ENCODE measurements around the gene SPRY4.
"Not testable (repeated sequence)": the region's sequence is repeated elsewhere in the genome, so short reads cannot be mapped to it uniquely, and the experiment has no call there.

SPRY4 gene

GRCh38 chr5:142287096-142287972, 37.5 kb downstream of the SPRY4 start:
- H3K27ac Mint-ChIP-seq: no peak overlapping the region
- DNase-seq (ENCODE audit: low spot score in 2 of 2): no peak
- no peaks in the 10 kb centered on the region for H3K36me3 Mint-ChIP-seq
- ATAC-seq (ENCODE audit: low read depth): no peak
- no peak overlapping the region for H3K4me3 Mint-ChIP-seq
- peaks cover 7% of the 10 kb centered on the region for H3K4me1 Mint-ChIP-seq
- no peaks in the 10 kb centered on the region for H3K9me3 Mint-ChIP-seq
- peaks cover 2% of the 10 kb centered on the region for H3K27me3 Mint-ChIP-seq

- Mint-ChIP-seq H3K27ac (no peak overlapping the region), H3K27me3 (peaks cover 2% of the 10 kb centered on the region), H3K9me3 (no peaks in the 10 kb centered on the region), H3K4me1 (peaks cover 7% of the 10 kb centered on the region), H3K36me3 (no peaks in the 10 kb centered on the region), H3K4me3 (no peak overlapping the region)
- DNase-seq (ENCODE audit: low spot score in 2 of 2): no peak
- ATAC-seq (ENCODE audit: low read depth): no peak
These were observed 38.7 kb downstream of the SPRY4 start for GRCh38 chr5:142286111-142286510.

GRCh38 chr5:142283304-142283703, 41.5 kb downstream of the SPRY4 start:
- no peak overlapping the region for H3K4me3 Mint-ChIP-seq
- peaks cover 1% of the 10 kb centered on the region for H3K27me3 Mint-ChIP-seq
- no peak overlapping the region for H3K27ac Mint-ChIP-seq
- H3K9me3 Mint-ChIP-seq: no peaks in the 10 kb centered on the region
- peaks cover 5% of the 10 kb centered on the region for H3K4me1 Mint-ChIP-seq
- no peaks in the 10 kb centered on the region for H3K36me3 Mint-ChIP-seq
- no peak for DNase-seq (ENCODE audit: low spot score in 2 of 2)
- no peak for ATAC-seq (ENCODE audit: low read depth)

- Mint-ChIP-seq H3K27me3 (peaks cover 1% of the 10 kb centered on the region), H3K4me1 (no peaks in the 10 kb centered on the region), H3K27ac (no peak overlapping the region), H3K36me3 (no peaks in the 10 kb centered on the region), H3K4me3 (no peak overlapping the region), H3K9me3 (no peaks in the 10 kb centered on the region)
- ATAC-seq (ENCODE audit: low read depth) (no peak), DNase-seq (ENCODE audit: low spot score in 2 of 2) (no peak)
These were observed 42.9 kb downstream of the SPRY4 start for GRCh38 chr5:142281966-142282365.

- DNase-seq (ENCODE audit: low spot score in 2 of 2): no peak
- Mint-ChIP-seq H3K27ac (no peak overlapping the region), H3K4me1 (no peaks in the 10 kb centered on the region), H3K36me3 (no peaks in the 10 kb centered on the region), H3K9me3 (no peaks in the 10 kb centered on the region), H3K27me3 (peaks cover 1% of the 10 kb centered on the region), H3K4me3 (no peak overlapping the region)
- ATAC-seq (ENCODE audit: low read depth): no peak
These were observed 43.8 kb downstream of the SPRY4 start for GRCh38 chr5:142281008-142281367.

- H3K36me3 Mint-ChIP-seq: no peaks in the 10 kb centered on the region
- no peak overlapping the region for H3K4me3 Mint-ChIP-seq
- no peaks in the 10 kb centered on the region for H3K9me3 Mint-ChIP-seq
- H3K27me3 Mint-ChIP-seq: peaks cover 1% of the 10 kb centered on the region
- no peak for DNase-seq (ENCODE audit: low spot score in 2 of 2)
- H3K4me1 Mint-ChIP-seq: no peaks in the 10 kb centered on the region
- ATAC-seq (ENCODE audit: low read depth): no peak
- no peak overlapping the region for H3K27ac Mint-ChIP-seq
These were observed 44.5 kb downstream of the SPRY4 start for GRCh38 chr5:142280066-142281007.

- no peak overlapping the region for H3K27ac Mint-ChIP-seq
- no peaks in the 10 kb centered on the region for H3K9me3 Mint-ChIP-seq
- peaks cover 2% of the 10 kb centered on the region for H3K27me3 Mint-ChIP-seq
- H3K4me1 Mint-ChIP-seq: no peaks in the 10 kb centered on the region
- no peak overlapping the region for H3K4me3 Mint-ChIP-seq
- DNase-seq (ENCODE audit: low spot score in 2 of 2): no peak
- ATAC-seq (ENCODE audit: low read depth): no peak
- H3K36me3 Mint-ChIP-seq: no peaks in the 10 kb centered on the region
These were observed 46.2 kb downstream of the SPRY4 start for GRCh38 chr5:142278627-142279026.

GRCh38 chr5:142277796-142278195, 47.0 kb downstream of the SPRY4 start:
- no peaks in the 10 kb centered on the region for H3K4me1 Mint-ChIP-seq
- peaks cover 3% of the 10 kb centered on the region for H3K27me3 Mint-ChIP-seq
- H3K4me3 Mint-ChIP-seq: no peak overlapping the region
- no peak overlapping the region for H3K27ac Mint-ChIP-seq
- DNase-seq (ENCODE audit: low spot score in 2 of 2): no peak
- no peaks in the 10 kb centered on the region for H3K9me3 Mint-ChIP-seq
- ATAC-seq (ENCODE audit: low read depth): no peak
- no peaks in the 10 kb centered on the region for H3K36me3 Mint-ChIP-seq

GRCh38 chr5:142276517-142276916, 48.3 kb downstream of the SPRY4 start:
- H3K4me1 Mint-ChIP-seq: no peaks in the 10 kb centered on the region
- no peak overlapping the region for H3K27ac Mint-ChIP-seq
- ATAC-seq (ENCODE audit: low read depth): no peak
- H3K4me3 Mint-ChIP-seq: no peak overlapping the region
- DNase-seq (ENCODE audit: low spot score in 2 of 2): no peak
- H3K36me3 Mint-ChIP-seq: no peaks in the 10 kb centered on the region
- H3K9me3 Mint-ChIP-seq: no peaks in the 10 kb centered on the region
- H3K27me3 Mint-ChIP-seq: peaks cover 3% of the 10 kb centered on the region

- Mint-ChIP-seq H3K4me1 (no peaks in the 10 kb centered on the region), H3K27ac (no peak overlapping the region), H3K27me3 (peaks cover 3% of the 10 kb centered on the region), H3K36me3 (no peaks in the 10 kb centered on the region), H3K9me3 (no peaks in the 10 kb centered on the region), H3K4me3 (no peak overlapping the region)
- DNase-seq (ENCODE audit: low spot score in 2 of 2) (no peak), ATAC-seq (ENCODE audit: low read depth) (no peak)
These were observed 49.3 kb downstream of the SPRY4 start for GRCh38 chr5:142275496-142275895.

- ATAC-seq (ENCODE audit: low read depth); H3K27ac Mint-ChIP-seq; DNase-seq (ENCODE audit: low spot score in 2 of 2); H3K27me3 Mint-ChIP-seq; H3K36me3 Mint-ChIP-seq; H3K4me1 Mint-ChIP-seq; H3K9me3 Mint-ChIP-seq; H3K4me3 Mint-ChIP-seq: not testable (repeated sequence)
These were observed 52.2 kb downstream of the SPRY4 start for GRCh38 chr5:142272596-142272995.

- DNase-seq (ENCODE audit: low spot score in 2 of 2); H3K4me3 Mint-ChIP-seq; H3K9me3 Mint-ChIP-seq; H3K27me3 Mint-ChIP-seq; H3K27ac Mint-ChIP-seq; ATAC-seq (ENCODE audit: low read depth); H3K36me3 Mint-ChIP-seq; H3K4me1 Mint-ChIP-seq: not testable (repeated sequence)
These were observed 60.7 kb downstream of the SPRY4 start for GRCh38 chr5:142264084-142264483.

GRCh38 chr5:142263346-142263745, 61.5 kb downstream of the SPRY4 start:
- DNase-seq (ENCODE audit: low spot score in 2 of 2) (no peak), ATAC-seq (ENCODE audit: low read depth) (no peak)
- H3K27ac Mint-ChIP-seq: no peak overlapping the region
- H3K4me1 Mint-ChIP-seq: peaks cover 3% of the 10 kb centered on the region
- H3K36me3 Mint-ChIP-seq: peaks cover 3% of the 10 kb centered on the region
- H3K4me3 Mint-ChIP-seq: no peak overlapping the region
- H3K9me3 Mint-ChIP-seq: peaks cover 5% of the 10 kb centered on the region
- H3K27me3 Mint-ChIP-seq: peaks cover 6% of the 10 kb centered on the region

- peaks cover 5% of the 10 kb centered on the region for H3K9me3 Mint-ChIP-seq
- H3K27ac Mint-ChIP-seq: no peak overlapping the region
- H3K36me3 Mint-ChIP-seq: peaks cover 3% of the 10 kb centered on the region
- DNase-seq (ENCODE audit: low spot score in 2 of 2): no peak
- no peak overlapping the region for H3K4me3 Mint-ChIP-seq
- peaks cover 2% of the 10 kb centered on the region for H3K4me1 Mint-ChIP-seq
- peaks cover 6% of the 10 kb centered on the region for H3K27me3 Mint-ChIP-seq
- ATAC-seq (ENCODE audit: low read depth): no peak
These were observed 62.1 kb downstream of the SPRY4 start for GRCh38 chr5:142262683-142263082.
